ENCODE measurements around the gene SNX24. TPM values are rescaled to one million over a fixed set of nuclear protein-coding genes. Genes with fewer than 3 reads are reported as not detected.

SNX24 gene
- total RNA-seq, 1 experiment from 2014 or later, result 13.9 TPM

DNA sequence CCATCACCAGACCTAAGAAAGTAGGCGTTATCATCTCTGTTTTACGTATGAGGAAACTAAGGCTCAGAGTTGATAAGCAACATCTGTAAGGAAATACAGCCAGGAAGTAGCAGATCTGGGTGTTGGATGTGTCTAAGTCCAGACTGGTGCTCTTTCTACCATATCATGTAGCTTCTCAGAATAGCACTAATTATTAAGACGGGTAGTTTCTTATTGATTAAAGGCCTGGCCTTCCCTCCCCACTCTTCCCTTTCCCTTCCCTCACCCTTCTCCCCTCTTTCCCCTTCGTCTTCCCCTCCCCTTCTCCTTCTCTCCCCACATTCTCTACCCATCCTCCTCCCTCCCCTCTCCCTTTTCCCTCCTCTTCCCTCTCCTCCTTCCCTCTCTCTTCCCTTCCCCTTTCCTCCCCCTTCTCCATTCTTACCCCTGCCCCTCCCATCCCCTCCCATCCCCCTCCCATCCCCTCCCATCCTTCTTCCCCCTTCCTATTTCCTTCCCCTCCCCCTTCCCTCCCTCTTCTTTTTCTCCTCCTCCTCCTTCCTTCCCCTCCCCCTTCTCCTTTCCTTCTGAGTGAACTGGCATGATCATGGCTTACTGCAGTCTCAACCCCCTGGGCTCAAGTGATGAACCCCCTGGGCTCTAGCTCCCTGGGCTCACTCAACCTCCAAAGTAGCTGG lies 79.4 kb downstream of the SNX24 start:
- no peak overlapping the region for H3T11ph ChIP-seq (ENCODE audit: low read length)
- H3K27me3 Mint-ChIP-seq (ENCODE audit: low read depth), result no peaks in the 10 kb centered on the region; the same call in 1 of the 2 replicates

More for the DNA sequence above, 79.4 kb downstream of the SNX24 start:
- H4K91ac ChIP-seq (ENCODE audit: insufficient read length, low read depth, low read length), result no peak overlapping the region
- H2BK15ac ChIP-seq (ENCODE audit: low read depth, low read length), result no peak overlapping the region
- H4K20me1 ChIP-seq (ENCODE audit: control insufficient read depth, insufficient read depth, insufficient read length), result no peaks in the 10 kb centered on the region
- no peak overlapping the region for H4K8ac ChIP-seq (replicated peaks; ENCODE audit: insufficient read length, low read depth, low read length)
- Mint-ChIP-seq H3K4me1 (peaks cover 40 to 47% of the 10 kb centered on the region in 2 experiments), H3K9me3 (no peaks in the 10 kb centered on the region; a peak in 1 of 5 replicates), H3K36me3 (ENCODE audit: insufficient read depth in 1 of 3, low read depth in 3 of 3) (no peaks in the 10 kb centered on the region), H3K27ac (no peak overlapping the region), H3K4me3 (no peak overlapping the region)
- no peak overlapping the region for H2BK20ac ChIP-seq (ENCODE audit: low read depth, low read length, poor library complexity, severe bottlenecking)
- no peak for DNase-seq
- H3K4me1 ChIP-seq (ENCODE audit: insufficient read depth, low read length), result peaks cover 7% of the 10 kb centered on the region; the same call in 1 of the 2 replicates
- no peak overlapping the region for H3K27ac ChIP-seq (ENCODE audit: insufficient read length, low read depth, low read length)
- H3K9ac ChIP-seq (ENCODE audit: extremely low read depth, insufficient read length, low read length), result no peak overlapping the region
- TF ChIP-seq, protein P1, sequence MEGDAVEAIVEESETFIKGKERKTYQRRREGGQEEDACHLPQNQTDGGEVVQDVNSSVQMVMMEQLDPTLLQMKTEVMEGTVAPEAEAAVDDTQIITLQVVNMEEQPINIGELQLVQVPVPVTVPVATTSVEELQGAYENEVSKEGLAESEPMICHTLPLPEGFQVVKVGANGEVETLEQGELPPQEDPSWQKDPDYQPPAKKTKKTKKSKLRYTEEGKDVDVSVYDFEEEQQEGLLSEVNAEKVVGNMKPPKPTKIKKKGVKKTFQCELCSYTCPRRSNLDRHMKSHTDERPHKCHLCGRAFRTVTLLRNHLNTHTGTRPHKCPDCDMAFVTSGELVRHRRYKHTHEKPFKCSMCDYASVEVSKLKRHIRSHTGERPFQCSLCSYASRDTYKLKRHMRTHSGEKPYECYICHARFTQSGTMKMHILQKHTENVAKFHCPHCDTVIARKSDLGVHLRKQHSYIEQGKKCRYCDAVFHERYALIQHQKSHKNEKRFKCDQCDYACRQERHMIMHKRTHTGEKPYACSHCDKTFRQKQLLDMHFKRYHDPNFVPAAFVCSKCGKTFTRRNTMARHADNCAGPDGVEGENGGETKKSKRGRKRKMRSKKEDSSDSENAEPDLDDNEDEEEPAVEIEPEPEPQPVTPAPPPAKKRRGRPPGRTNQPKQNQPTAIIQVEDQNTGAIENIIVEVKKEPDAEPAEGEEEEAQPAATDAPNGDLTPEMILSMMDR (conservative IDR thresholded peaks at IDR 0.05), result no peak
- H3K79me1 ChIP-seq (ENCODE audit: insufficient read depth, low read depth, low read length, poor library complexity, severe bottlenecking), result no peaks in the 10 kb centered on the region
- peak overlapping the region; percentile 59 for H3K23ac ChIP-seq (ENCODE audit: insufficient read length, low read depth, low read length)
- no peak overlapping the region for H3K56ac ChIP-seq (ENCODE audit: insufficient read length, low read depth, low read length)
- no peak overlapping the region for H2BK120ac ChIP-seq (ENCODE audit: low read depth, low read length, poor library complexity, severe bottlenecking)
- no peak overlapping the region for H3K14ac ChIP-seq (ENCODE audit: insufficient read depth, low read length)
- H3K4me2 ChIP-seq (ENCODE audit: insufficient read depth, insufficient read length, low read length), result no peak overlapping the region
- no peaks in the 10 kb centered on the region for H3K9me3 ChIP-seq (ENCODE audit: control insufficient read depth, low read depth, low read length)
- H3K23me2 ChIP-seq (ENCODE audit: insufficient read length, low read depth, low read length, poor library complexity, severe bottlenecking), result no peaks in the 10 kb centered on the region
- no peak overlapping the region for H4K5ac ChIP-seq (ENCODE audit: insufficient read length, low read depth, low read length)
- no peak overlapping the region for H2AK5ac ChIP-seq (ENCODE audit: insufficient read length, low read length)
- no peak overlapping the region for H3K18ac ChIP-seq (ENCODE audit: insufficient read length, low read depth, low read length)
- no peak overlapping the region for H3K4ac ChIP-seq (ENCODE audit: low read depth, low read length)
- no peaks in the 10 kb centered on the region for H3K79me2 ChIP-seq (ENCODE audit: insufficient read depth, low read length)
- H2AFZ ChIP-seq (ENCODE audit: low read length), result no peak overlapping the region
- WGBS (ENCODE audit: extremely low coverage, insufficient read length, low lambda C conversion rate), result no CpG with 5 or more reads among the region's 4 CpGs
- H2BK5ac ChIP-seq (ENCODE audit: insufficient read length, low read length), result no peak overlapping the region
- no peaks in the 10 kb centered on the region for H3K27me3 ChIP-seq (ENCODE audit: insufficient read depth, low read length)
- H2BK12ac ChIP-seq (ENCODE audit: insufficient read length, low read depth, low read length), result no peak overlapping the region
